ENCODE results near the gene DLG2. TPM values are rescaled to one million over a fixed set of nuclear protein-coding genes. Genes with fewer than 3 reads are reported as not detected.

The DLG2 gene
- total and polyA plus RNA-seq, 4 donors = 0.30 to 5.5 (median 0.68) TPM

DNA sequence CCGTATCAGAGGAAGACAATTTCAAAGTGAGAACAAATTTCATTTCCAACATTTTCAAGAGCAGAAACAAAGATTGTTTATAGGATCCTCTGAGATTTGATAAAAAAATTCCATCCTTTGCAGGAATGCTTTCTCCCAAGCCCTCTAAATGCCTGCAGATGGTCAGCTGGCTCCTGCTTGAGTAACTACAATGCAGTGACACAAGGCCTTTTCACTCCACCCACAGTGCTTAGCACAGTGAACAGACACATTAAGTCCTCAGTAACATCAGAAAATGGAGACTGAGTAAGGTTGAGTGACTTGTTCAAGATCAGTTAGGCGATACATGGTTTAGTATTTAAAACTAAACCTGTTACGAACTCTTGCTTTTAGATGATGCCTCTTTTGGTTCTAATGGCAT, 1813.8 kb downstream of the DLG2 start:
- Histone ChIP-seq H3K9me3 (ENCODE audit: control insufficient read depth in 4 of 4, low read length in 3 of 4) (no peaks in the 10 kb centered on the region), H3K36me3 (ENCODE audit: control insufficient read depth in 4 of 4, insufficient read depth in 3 of 4, low read depth in 1 of 4, low read length in 3 of 4) (no peaks in the 10 kb centered on the region), H3K4me3 (ENCODE audit: low read depth in 1 of 3, low read length in 3 of 3) (no peak overlapping the region), H3K27ac (ENCODE audit: low read depth in 1 of 2, low read length in 2 of 2) (no peak overlapping the region), H3K4me1 (ENCODE audit: control insufficient read depth in 4 of 4, insufficient read depth in 4 of 4, low read length in 3 of 4) (no peaks in the 10 kb centered on the region), H3K9ac (ENCODE audit: low read depth in 1 of 2, low read length in 2 of 2) (no peak overlapping the region), H3K27me3 (ENCODE audit: control insufficient read depth in 4 of 4, insufficient read depth in 4 of 4, low read length in 3 of 4) (no peaks in the 10 kb centered on the region)
- TF ChIP-seq ZBTB33 (IDR thresholded peaks at IDR 0.05) (no peak), NR2F2 (IDR thresholded peaks at IDR 0.05) (no peak), ATF3 (IDR thresholded peaks at IDR 0.05) (no peak), EGR1 (IDR thresholded peaks at IDR 0.05; ENCODE audit: low read depth in 2 of 2) (no peak), RAD21 (IDR thresholded peaks at IDR 0.05) (no peak), HNF4A (conservative IDR thresholded peaks at IDR 0.05) (no peak), GABPA (IDR thresholded peaks at IDR 0.05 in 1 of 2, conservative IDR thresholded peaks at IDR 0.05 in 1 of 2) (no peak), RXRA (IDR thresholded peaks at IDR 0.05) (no peak), REST (IDR thresholded peaks at IDR 0.05) (no peak), FOXA1 (IDR thresholded peaks at IDR 0.05) (no peak), FOXA2 (IDR thresholded peaks at IDR 0.05) (no peak), TAF1 (conservative IDR thresholded peaks at IDR 0.05) (no peak), SP1 (IDR thresholded peaks at IDR 0.05) (no peak), YY1 (IDR thresholded peaks at IDR 0.05) (no peak), JUND (IDR thresholded peaks at IDR 0.05) (no peak), HNF4G (IDR thresholded peaks at IDR 0.05) (no peak)
- TF ChIP-seq, protein P1, sequence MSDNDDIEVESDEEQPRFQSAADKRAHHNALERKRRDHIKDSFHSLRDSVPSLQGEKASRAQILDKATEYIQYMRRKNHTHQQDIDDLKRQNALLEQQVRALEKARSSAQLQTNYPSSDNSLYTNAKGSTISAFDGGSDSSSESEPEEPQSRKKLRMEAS (IDR thresholded peaks at IDR 0.05) = no peak
- TF ChIP-seq, protein P2, sequence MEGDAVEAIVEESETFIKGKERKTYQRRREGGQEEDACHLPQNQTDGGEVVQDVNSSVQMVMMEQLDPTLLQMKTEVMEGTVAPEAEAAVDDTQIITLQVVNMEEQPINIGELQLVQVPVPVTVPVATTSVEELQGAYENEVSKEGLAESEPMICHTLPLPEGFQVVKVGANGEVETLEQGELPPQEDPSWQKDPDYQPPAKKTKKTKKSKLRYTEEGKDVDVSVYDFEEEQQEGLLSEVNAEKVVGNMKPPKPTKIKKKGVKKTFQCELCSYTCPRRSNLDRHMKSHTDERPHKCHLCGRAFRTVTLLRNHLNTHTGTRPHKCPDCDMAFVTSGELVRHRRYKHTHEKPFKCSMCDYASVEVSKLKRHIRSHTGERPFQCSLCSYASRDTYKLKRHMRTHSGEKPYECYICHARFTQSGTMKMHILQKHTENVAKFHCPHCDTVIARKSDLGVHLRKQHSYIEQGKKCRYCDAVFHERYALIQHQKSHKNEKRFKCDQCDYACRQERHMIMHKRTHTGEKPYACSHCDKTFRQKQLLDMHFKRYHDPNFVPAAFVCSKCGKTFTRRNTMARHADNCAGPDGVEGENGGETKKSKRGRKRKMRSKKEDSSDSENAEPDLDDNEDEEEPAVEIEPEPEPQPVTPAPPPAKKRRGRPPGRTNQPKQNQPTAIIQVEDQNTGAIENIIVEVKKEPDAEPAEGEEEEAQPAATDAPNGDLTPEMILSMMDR (IDR thresholded peaks at IDR 0.05; ENCODE audit: low read depth, low read length, missing input control) = no peak
- no peak for DNase-seq (ENCODE audit: low spot score)
- 93% methylated on average over 3 of the region's 3 CpGs for WGBS
